ENCODE data around the gene COL9A2. TPM values are rescaled to one million over a fixed set of nuclear protein-coding genes. Genes with fewer than 3 reads are reported as not detected.

The COL9A2 gene
- total RNA-seq, 1 experiment from 2014 or later = 13.5 TPM

GRCh38 chr1:40315795-40316594, 1.1 kb downstream of the COL9A2 start:
- H3K4me1 ChIP-seq (replicated peaks; ENCODE audit: insufficient read depth) = peaks cover 14% of the 10 kb centered on the region
- H3K27ac ChIP-seq = no peak overlapping the region
- no TSS peak for BruUV-seq (replicated peaks)
- H3F3A ChIP-seq (ENCODE audit: insufficient read depth, low read depth) = peaks cover 4% of the 10 kb centered on the region; the same call in 1 of the 2 replicates
- peaks cover 16% of the 10 kb centered on the region for H3K27me3 ChIP-seq (ENCODE audit: insufficient read depth, low read depth)
- TF ChIP-seq EZH2 (IDR thresholded peaks at IDR 0.05; ENCODE audit: low read depth) = no peak
- TF ChIP-seq CTCF (conservative IDR thresholded peaks at IDR 0.05) = no peak
- intact Hi-C loops (cut with micrococcal nuclease; ENCODE audit: unreplicated experiment) = loop anchor here (5.0 kb wide), 1 partner anchor 174 kb away; no protein-coding TSS in a partner anchor
- ChIA-PET POLR2A (ENCODE audit: unreplicated experiment) (no interaction called here), CTCF (interaction anchor here (0.7 to 1.2 kb wide), 6 partner anchors 11 to 172 kb away, joined by 3 to 5 read pairs (median 3); no protein-coding TSS in a partner anchor)
- no peaks in the 10 kb centered on the region for H3K79me2 ChIP-seq (ENCODE audit: low read depth)
- no peaks in the 10 kb centered on the region for H4K20me1 ChIP-seq (ENCODE audit: insufficient read depth)
- H3K36me3 ChIP-seq (ENCODE audit: low read depth) = no peaks in the 10 kb centered on the region
- peak overlapping the region; percentile 72 for H3K4me2 ChIP-seq
- H3K9me3 ChIP-seq (ENCODE audit: insufficient read depth, low read depth) = no peaks in the 10 kb centered on the region
- DNase-seq = no peak
- H3K4me3 ChIP-seq = peak overlapping the region; percentile 48; the same call in 1 of the 2 replicates
- no peak overlapping the region for H2AFZ ChIP-seq
- H3K9me2 ChIP-seq (ENCODE audit: insufficient read depth) = no peaks in the 10 kb centered on the region

- H3K36me3 ChIP-seq (ENCODE audit: low read depth) = no peaks in the 10 kb centered on the region
- no peaks in the 10 kb centered on the region for H3K9me3 ChIP-seq (ENCODE audit: insufficient read depth, low read depth)
- TF ChIP-seq CTCF (conservative IDR thresholded peaks at IDR 0.05) = peak; percentile 85
- TF ChIP-seq EZH2 (IDR thresholded peaks at IDR 0.05; ENCODE audit: low read depth) = no peak
- H4K20me1 ChIP-seq (ENCODE audit: insufficient read depth) = no peaks in the 10 kb centered on the region
- no peak overlapping the region for H3K27ac ChIP-seq
- H3K4me1 ChIP-seq (replicated peaks; ENCODE audit: insufficient read depth) = peaks cover 14% of the 10 kb centered on the region
- no peaks in the 10 kb centered on the region for H3K9me2 ChIP-seq (ENCODE audit: insufficient read depth)
- peaks cover 4% of the 10 kb centered on the region; the same call in 1 of the 2 replicates for H3F3A ChIP-seq (ENCODE audit: insufficient read depth, low read depth)
- H2AFZ ChIP-seq = no peak overlapping the region
- no TSS peak for BruUV-seq (replicated peaks)
- peaks cover 16% of the 10 kb centered on the region for H3K27me3 ChIP-seq (ENCODE audit: insufficient read depth, low read depth)
- ChIA-PET CTCF (interaction anchor here (0.7 to 1.2 kb wide), 9 partner anchors 10 to 172 kb away, joined by 3 to 7 read pairs (median 3); no protein-coding TSS in a partner anchor), POLR2A (ENCODE audit: unreplicated experiment) (no interaction called here)
- peak in 1 of 2 experiments; percentile 78 for DNase-seq
- intact Hi-C loops (cut with micrococcal nuclease; ENCODE audit: unreplicated experiment) = loop anchor here (5.0 kb wide), 1 partner anchor 173 kb away; no protein-coding TSS in a partner anchor
- no peaks in the 10 kb centered on the region for H3K79me2 ChIP-seq (ENCODE audit: low read depth)
- H3K4me2 ChIP-seq = peak overlapping the region; percentile 39; the same call in 1 of the 2 replicates
- H3K4me3 ChIP-seq = no peak overlapping the region
Measured at GRCh38 chr1:40315239-40315794, 1.8 kb downstream of the COL9A2 start.

GRCh38 chr1:40314721-40315238, 2.3 kb downstream of the COL9A2 start:
- no peaks in the 10 kb centered on the region for H3K79me2 ChIP-seq (ENCODE audit: low read depth)
- no peaks in the 10 kb centered on the region for H3K36me3 ChIP-seq (ENCODE audit: low read depth)
- H4K20me1 ChIP-seq (ENCODE audit: insufficient read depth) = no peaks in the 10 kb centered on the region
- H3K4me2 ChIP-seq = peak overlapping the region; percentile 39; the same call in 1 of the 2 replicates
- no TSS peak for BruUV-seq (replicated peaks)
- intact Hi-C loops (cut with micrococcal nuclease; ENCODE audit: unreplicated experiment) = loop anchor here (5.0 kb wide), 1 partner anchor 172 kb away; no protein-coding TSS in a partner anchor
- CTCF ChIA-PET = interaction anchor here (0.7 to 1.2 kb wide), 7 partner anchors 10 to 162 kb away, joined by 3 to 7 read pairs (median 4); no protein-coding TSS in a partner anchor
- POLR2A ChIA-PET (ENCODE audit: unreplicated experiment) = no interaction called here
- H3K27me3 ChIP-seq (ENCODE audit: insufficient read depth, low read depth) = peaks cover 16% of the 10 kb centered on the region
- H3F3A ChIP-seq (ENCODE audit: insufficient read depth, low read depth) = peaks cover 4% of the 10 kb centered on the region; the same call in 1 of the 2 replicates
- no peaks in the 10 kb centered on the region for H3K9me3 ChIP-seq (ENCODE audit: insufficient read depth, low read depth)
- no peak overlapping the region for H3K27ac ChIP-seq
- H3K4me1 ChIP-seq (replicated peaks; ENCODE audit: insufficient read depth) = peaks cover 14% of the 10 kb centered on the region
- H3K4me3 ChIP-seq = no peak overlapping the region
- no peak for DNase-seq
- H3K9me2 ChIP-seq (ENCODE audit: insufficient read depth) = no peaks in the 10 kb centered on the region
- TF ChIP-seq EZH2 (IDR thresholded peaks at IDR 0.05; ENCODE audit: low read depth) = no peak
- TF ChIP-seq CTCF (conservative IDR thresholded peaks at IDR 0.05) = no peak
- no peak overlapping the region for H2AFZ ChIP-seq

Measured in PC-9 (cell line).